NCI-H526 treated with DMSO at 0.1 percent for 48 hours (cell line): ENCODE data around the gene DALRD3.
"Not testable (repeated sequence)": the region's sequence is repeated elsewhere in the genome, so short reads cannot be mapped to it uniquely, and the experiment has no call there.

Experiments used
- DNase-seq: peaks from one replicate; lab custom pipeline; 2025; lab: John Stamatoyannopoulos, UW

Gene DALRD3

DNA sequence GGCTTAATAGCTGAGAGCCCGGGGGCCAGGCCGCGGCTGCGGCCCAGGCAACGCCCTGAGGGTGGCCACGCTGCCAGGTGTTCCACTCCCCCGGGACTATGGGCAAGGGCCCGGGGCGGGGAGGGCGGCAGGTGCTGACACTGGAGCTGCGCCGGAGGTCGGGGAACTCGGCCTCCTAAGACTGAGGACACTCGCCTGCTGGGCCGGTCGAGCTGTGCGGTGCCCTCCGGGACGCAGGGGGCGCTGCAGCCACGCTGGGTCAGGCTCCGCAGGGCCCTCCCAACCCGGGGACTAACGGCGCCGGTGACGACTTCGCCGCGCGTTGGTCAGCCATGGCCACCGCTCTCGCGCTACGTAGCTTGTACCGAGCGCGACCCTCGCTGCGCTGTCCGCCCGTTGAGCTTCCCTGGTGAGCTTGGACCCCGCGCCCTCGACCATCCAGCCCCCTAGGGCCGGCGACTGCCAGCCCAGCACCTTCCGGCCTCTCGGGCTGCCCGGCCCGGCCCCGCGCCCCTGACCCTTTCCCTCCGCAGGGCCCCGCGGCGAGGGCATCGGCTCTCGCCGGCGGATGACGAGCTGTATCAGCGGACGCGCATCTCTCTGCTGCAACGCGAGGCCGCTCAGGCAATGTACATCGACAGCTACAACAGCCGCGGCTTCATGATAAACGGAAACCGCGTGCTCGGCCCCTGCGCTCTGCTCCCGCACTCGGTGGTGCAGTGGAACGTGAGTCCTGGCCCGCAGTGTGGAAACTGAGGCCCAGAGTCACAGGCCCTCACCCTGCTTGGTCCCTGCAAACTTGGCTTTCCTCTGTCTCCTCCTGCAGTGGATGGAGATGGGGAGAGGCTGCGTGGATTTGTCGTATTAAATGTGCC, 3.7 kb upstream of the DALRD3 start, which contains the start of gene NDUFAF3:
TSS of gene NDUFAF3 (plus strand) at position 309 of the 875 bp plus-strand sequence. CDS start at position 333, 24 bp downstream.
- DNase-seq: peak; percentile 97

DNA sequence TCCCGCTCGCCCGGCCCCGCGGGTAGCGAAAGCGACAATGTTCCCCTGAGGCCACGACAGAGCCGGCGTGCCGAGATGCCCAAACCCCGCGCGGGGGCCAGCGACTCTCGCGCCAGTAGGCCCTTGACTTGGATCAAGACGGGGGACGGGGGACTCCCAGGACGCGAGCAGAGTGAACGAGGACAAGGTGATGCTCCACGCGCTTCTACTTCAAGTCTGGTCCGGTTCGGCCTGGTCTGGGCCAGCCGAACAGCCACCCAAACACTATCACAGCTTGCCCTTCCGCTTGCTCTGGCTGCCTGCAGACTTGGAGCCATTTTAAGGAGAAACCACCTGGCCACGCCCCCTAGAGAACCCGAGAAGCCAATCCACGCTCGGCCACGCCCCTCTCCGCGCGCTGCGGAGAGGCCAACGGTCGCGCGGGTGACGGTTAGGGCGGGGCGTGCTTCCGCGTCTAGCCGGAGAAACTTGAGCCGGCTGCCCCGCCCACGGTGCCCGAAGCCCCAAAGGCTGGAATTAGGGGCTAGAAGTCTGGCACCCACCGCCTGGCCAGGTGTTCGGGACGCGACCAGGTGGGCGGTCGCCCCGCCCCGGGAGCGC, 2.9 kb upstream of the DALRD3 start:
- peak; percentile 97 for DNase-seq

DNA sequence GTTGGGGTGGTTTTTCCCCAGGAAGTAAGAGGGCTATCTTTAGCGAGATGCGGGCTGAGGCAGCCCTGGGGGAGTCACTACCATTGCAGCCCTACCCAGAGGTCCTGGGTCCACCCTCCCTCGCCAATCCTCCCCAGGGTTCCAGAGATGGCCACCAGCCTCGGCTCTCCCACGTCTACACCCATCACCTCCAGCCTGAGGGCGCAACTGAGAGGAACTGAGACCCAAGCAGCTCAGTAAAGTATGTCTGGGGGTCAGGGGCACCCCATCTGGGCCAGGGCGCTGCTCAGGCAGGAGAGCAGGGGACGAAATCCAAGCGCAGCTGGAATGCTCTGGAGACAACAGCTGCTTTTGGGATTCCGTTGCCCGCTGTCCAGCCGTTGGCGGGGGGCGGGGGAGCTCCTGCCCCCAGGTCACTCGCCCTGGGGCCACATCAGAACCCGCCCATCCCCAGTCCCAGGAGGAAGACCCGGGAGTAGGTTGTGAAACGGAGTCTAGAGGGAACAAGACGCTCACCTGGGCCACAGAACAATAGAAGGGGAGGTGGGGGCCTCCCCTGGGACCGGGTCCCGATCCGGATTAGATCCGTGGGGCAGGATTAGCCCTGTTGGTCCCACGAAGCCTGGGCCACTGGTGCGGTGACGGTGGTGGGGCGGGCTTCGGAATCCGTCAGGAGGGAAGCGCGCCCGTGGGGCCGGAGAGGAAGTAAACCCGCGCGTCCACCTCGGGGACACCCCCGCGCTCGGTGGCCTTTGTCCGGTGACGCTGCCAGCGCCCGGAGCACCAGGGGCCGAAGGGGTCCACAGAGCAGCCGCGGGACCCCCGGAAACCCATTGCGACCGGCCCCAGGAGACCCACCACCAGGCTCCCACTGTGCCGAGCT, 2.2 kb upstream of the DALRD3 start:
- DNase-seq: no peak

DNA sequence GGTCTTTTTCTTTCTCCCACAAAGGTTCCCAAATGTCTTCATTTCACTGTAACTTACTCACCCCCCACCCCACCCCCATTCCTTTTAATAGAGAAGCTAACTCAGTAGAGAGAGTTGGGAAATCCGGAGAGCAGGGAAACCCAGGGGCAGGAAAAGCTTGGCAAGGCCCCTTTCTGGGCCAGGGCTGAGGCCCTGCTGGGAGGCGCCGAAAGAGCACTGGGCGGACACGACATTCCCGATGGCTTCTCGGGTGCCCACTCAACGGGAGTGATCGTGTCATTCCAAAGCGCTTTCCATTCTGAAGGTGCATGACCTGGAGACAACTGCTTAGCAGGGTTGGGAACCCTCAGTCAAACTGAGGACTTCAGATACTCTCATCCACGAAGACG, 1.6 kb upstream of the DALRD3 start:
- DNase-seq: peak; percentile 8

DNA sequence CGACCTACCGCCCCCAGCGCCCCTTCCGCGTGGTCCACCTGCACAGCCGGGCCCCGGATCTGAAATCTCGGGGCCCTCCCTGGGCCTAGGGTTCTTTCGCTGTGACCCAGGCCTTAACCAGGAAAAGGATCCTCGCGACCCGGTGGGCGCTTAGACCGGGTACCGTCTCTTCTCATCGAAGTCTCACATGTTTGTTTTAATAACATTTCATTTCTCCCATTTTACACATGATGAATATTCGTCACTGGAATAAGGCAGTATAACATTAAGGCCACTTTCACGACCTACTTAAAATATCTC, 277 bp upstream of the DALRD3 start:
- peak; percentile 59 for DNase-seq

DNA sequence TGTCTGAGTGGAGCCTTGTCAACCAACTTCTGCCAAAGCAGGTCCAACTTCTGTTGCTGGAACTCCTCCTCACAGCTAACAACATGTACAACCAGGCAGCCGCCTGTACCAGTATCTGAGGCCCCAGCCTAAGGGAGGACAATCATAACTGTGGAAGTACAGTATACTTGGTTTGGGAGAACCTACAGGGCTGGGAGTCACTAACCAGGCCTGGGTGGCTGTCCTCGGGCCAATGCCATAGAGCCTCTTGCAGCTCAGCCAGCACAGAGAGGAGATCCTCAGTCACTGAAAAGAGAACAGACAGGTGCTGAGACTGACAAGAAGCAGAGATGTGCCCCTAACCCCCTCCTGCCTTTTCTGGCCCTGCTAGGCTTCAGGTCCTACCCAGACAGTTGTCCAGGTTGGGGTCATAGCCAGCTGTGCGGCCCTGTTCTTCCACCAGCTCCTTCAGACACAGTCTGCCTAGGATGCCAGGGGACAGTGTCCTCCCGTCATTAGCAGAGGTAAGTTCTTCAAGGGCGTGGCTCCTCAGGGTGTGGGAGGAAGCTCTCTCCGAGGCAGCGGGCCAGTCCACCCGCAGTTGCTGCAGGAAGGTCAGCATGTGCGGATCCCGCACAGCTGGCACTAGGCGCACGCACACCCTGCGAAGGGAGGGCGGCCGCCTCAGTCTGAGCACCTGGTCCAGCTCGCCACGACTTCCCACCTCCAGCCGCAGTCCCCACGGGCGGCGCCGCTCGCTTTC, 980 bp downstream of the DALRD3 start:
- no peak for DNase-seq

DNA sequence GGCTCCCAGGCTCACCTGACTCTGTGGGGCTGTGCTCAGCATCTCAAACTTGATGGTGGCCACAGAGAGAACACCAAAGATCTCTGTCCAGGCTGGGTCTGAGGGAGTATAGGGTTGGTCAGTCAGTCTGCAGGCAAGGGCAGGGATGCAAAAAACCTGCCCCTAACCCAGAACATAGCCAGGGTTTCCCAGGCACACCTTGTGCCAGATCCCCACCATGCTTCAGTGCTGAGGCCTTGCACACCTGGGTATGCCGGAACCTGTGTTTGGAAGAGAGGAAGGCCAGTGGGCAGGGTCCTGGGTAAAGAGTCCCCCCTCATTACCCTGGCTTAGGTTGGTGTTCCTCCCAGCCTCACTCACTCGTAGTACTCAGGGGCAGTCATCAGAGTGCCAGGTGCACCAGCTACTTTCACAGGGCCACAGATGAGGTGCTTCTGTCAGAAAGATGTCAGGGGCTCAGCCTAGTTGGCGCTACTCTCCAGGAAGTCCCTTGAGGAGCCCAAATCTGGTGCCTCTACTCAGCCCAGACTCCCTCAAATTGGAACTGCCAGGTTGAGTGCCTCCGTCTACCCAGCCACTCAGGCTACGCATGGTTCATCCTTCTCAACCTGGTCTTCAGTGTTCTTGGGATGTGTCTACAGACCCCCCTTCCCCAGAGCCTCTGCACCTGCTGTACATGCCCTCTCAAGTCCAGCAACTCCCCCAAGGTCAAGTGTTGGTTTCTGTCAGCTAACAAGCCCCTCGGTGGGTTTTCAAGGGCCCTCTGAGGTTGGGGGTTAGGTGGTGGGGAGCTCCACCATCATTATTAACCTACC, 1.8 kb downstream of the DALRD3 start:
- DNase-seq: no peak

DNA sequence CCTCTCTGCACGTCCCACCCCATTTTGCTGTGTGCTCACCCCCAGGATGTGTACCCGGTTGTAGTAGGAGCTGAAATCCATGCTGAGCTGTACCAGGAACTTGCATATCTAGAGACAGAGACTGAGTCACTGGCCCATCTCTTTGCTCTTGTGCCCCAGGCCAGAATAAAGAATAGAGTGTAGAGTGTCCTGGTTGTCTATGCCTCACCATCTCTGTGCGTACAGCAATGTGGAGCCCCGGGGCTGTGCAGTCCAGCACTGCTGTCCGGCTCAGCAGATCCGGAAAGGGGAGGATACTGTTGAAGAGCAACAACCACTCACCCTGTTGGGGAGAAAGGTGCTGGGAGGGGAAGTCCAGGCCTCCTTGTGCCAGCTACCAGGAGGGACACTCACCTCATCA, 2.6 kb downstream of the DALRD3 start:
- no peak for DNase-seq

DNA sequence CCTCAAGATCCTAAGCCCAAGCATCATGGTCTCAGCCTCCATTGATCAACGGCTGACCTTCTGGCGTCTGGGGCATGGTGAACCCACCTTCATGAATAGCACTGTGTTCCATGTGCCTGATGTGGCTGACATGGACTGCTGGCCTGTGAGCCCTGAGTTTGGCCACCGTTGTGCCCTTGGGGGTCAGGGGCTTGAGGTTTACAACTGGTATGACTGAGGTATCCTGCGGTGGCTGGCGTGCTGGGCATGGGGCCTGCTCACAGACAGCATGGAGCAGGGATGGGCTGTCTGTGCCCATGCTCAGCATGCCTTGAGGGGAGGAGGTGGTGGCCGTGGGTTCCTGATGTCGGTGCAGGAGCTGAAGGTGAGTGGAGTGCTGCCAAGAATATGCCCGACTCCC, 3.3 kb downstream of the DALRD3 start:
- no peak for DNase-seq

DNA sequence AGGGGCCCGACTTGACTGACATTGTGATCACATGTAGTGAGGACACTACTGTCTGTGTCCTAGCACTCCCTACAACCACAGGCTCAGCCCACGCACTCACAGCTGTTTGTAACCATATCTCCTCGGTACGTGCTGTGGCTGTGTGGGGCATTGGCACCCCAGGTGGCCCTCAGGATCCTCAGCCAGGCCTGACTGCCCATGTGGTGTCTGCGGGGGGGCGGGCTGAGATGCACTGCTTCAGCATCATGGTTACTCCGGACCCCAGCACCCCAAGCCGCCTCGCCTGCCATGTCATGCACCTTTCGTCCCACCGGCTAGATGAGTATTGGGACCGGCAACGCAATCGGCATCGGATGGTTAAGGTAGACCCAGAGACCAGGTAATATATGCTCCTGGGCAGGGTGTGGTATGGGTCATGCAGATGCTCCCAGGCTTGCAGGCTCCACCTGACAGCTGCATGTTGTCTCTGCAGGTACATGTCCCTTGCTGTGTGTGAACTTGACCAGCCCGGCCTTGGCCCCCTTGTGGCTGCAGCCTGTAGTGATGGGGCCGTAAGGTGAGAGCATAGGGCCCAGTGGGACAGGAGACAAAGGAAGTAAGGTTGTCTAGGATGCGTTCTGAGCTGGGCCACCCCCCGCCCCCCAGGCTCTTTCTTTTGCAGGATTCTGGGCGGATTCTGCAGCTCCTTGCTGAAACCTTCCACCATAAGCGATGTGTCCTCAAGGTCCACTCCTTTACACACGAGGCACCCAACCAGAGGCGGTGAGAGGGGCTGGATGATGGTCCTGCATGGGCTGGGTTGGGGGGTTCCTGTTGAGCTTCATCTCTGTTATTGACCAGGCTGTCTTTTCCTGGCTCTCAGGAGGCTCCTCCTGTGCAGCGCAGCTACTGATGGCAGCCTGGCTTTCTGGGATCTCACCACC, 4.4 kb downstream of the DALRD3 start:
- DNase-seq: peak; percentile 19

DNA sequence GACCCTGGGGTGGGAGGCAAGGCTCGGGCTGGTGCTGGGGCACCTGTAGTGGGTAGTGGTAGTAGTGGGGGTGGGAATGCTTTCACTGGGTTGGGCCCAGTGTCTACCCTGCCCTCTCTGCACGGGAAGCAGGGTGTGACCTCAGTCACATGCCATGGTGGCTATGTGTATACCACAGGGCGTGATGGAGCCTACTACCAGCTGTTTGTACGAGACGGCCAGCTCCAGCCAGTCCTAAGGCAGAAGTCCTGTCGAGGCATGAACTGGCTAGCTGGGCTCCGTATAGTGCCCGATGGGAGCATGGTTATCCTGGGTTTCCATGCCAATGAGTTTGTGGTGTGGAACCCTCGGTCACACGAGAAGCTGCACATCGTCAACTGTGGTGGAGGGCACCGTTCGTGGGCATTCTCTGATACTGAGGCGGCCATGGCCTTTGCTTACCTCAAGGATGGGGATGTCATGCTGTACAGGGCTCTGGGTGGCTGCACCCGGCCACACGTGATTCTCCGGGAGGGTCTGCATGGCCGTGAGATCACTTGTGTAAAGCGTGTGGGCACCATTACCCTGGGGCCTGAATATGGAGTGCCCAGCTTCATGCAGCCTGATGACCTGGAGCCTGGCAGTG, 5.2 kb downstream of the DALRD3 start:
- no peak for DNase-seq

DNA sequence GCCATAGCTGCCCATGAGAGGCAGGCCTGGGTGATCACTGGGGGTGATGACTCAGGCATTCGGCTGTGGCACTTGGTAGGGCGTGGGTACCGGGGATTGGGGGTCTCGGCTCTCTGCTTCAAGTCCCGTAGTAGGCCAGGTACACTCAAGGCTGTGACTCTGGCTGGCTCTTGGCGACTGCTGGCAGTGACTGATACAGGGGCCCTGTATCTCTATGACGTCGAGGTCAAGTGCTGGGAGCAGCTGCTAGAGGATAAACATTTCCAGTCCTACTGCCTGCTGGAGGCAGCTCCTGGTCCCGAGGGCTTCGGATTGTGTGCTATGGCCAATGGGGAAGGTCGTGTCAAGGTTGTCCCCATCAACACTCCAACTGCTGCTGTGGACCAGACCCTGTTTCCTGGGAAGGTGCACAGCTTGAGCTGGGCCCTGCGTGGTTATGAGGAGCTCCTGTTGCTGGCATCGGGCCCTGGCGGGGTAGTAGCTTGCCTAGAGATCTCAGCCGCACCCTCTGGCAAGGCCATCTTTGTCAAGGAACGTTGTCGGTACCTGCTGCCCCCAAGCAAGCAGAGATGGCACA, 5.9 kb downstream of the DALRD3 start:
- no peak for DNase-seq

DNA sequence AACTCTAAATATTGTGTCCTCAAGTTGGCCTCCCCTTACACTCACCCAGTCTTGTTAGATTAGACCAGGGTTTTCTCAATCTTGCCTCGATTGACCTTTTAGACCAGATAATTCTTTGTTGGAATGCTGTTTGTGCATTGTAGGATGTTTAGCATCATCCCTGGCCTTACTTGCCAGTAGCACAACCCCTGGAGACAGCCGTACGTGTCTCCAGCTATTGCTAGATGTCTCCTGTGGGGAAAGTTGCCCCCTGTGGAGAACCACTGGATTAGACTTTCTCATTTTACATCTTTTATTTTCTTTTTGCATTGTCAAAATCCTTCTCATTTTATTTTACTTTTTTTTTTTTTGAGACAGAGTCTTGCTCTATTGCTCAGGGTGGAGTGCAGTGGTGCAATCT, 9.0 kb downstream of the DALRD3 start:
- DNase-seq: no peak

DNA sequence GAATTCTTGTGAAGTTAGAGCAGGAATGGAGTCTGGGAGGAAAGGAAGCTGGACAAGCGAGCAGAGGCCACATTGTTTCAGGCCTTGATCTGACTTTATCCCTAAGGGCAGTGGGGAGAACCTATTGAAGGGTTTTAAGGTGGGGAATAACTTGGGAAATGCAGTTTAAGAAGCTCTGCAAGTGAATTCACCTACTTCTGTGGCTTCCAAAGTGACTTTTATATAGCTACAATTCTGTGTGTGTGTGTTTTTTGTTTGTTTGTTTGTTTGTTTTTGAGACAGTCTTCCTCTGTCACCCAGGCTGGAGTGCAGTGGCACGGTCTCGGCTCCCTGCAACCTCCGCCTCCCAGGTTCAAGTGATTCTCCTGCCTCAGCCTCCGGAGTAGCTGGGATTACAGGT, 9.8 kb downstream of the DALRD3 start:
- DNase-seq: not testable (repeated sequence)

DNA sequence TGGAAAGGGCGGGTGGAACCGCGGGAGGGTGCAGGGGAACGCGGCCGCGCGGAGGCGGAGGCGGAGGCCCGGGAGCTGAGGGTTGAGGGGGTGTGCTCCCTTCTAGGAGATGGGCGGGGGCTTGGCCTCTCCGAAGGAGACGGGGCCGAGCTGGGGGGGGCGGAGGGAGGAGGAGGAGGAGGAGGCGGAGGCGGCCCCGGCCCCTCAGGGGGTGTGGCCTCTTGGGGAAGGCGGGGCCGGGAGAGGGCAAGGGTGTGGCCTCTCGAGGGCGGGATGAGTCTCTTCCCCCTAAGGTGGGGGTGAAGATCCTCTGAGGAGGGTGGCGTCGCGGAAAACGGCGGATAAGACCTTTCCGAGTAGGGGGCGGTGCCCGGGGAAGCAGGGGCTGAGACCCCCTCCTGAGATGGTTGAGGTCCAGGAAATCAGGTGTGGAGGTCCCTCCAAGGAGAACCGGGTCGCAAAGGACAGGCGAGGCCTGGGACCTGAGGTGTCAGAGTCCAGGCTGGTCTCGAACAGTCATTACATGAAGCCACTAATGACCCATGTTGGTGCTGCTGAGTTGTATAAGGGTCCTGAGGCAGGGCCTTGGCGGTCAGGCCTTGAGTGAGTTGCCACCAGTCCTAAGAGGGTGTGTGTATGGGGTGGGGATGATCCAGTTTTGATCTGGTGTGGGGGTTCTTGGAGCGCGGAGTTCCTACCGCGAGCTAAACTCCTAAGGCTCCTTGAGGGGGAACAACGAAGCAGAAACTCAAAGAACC, 10.4 kb downstream of the DALRD3 start:
- peak; percentile 24 for DNase-seq

DNA sequence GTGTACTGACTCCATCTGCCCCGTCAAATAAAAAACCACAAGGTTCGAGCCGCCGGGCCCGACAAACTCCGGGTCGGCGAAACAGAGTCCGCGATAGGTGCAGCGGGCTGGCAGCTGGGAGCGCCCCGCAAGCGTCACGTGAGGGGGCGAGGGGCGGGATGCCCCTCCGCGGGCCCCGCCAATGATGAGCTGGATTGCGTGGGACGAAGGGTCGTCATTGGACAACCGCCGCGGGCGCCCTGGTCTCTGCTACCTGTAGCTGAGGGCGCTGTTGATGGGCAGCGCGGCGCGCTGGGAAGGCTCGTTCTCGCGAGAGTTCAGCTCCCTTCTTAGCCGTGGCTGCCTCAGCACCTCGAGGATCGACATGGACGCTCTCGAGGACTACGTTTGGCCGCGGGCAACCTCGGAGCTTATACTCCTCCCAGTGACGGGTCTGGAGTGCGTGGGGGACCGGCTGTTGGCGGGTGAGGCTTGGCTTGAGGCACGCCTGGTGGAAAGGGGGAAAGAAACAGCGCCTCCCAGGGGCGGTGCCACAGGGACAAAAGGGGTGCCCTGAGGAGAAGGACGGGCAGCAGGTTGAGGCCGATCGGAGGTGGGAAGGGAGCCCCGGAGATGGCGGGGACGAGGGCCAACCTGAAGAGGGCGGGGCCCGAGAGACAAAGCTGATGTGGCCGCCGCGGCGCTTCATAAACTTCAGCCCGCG, 11.2 kb downstream of the DALRD3 start, which contains the start of gene WDR6:
TSS of gene WDR6 (plus strand) at position 324 of the 703 bp plus-strand sequence. CDS start at position 365, 41 bp downstream.
- peak; percentile 95 for DNase-seq

DNA sequence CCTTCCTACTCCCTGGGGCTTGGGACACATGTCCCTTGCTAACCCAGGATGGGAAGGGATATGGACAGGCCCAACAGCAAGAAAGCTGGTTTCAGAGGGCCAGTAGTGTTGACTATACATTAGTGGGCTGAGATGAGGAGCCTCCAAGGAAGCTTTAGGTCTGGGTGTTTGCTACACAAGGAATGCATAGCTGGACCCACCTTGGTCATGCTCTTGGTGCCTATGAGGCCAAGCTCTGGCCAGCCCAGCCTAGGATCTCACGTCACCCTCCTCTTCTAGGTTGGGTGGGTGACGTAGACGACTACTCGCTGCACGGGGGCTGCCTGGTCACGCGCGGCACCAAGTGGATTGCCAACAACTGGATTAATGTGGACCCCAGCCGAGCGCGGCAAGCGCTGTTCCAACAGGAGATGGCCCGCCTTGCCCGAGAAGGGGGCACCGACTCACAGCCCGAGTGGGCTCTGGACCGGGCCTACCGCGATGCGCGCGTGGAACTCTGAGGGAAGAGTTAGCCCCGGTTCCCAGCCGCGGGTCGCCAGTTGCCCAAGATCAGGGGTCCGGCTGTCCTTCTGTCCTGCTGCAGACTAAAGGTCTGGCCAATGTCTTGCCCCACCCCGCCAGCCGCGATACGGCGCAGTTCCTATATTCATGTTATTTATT, 11.8 kb downstream of the DALRD3 start:
- DNase-seq: no peak
